Activated CD4-positive, alpha-beta T cell treated with anti-CD3 and anti-CD28 coated beads, Interleukin-2, amount 50 U/mL, for 48 hours (primary cell): Measurements from ENCODE around the gene PHETA1.

Experiments used
- DNase-seq, 2 experiments: peaks; one replicate each; pipeline ENCODE4 v3.0.0-alpha.2; 2020

Gene PHETA1

GRCh38 chr12:111368291-111368787, 556 bp downstream of the PHETA1 start:
- DNase-seq: no peak

- DNase-seq: no peak
Observed at GRCh38 chr12:111367661-111368221, 1.2 kb downstream of the PHETA1 start.

- no peak for DNase-seq
Observed at GRCh38 chr12:111366583-111366982, 2.3 kb downstream of the PHETA1 start.

GRCh38 chr12:111366075-111366474, 2.8 kb downstream of the PHETA1 start:
- no peak for DNase-seq

GRCh38 chr12:111363578-111363977, 5.3 kb downstream of the PHETA1 start:
- DNase-seq: no peak

- DNase-seq: no peak
Observed at GRCh38 chr12:111362687-111363475, 6.0 kb downstream of the PHETA1 start.

GRCh38 chr12:111361717-111362576, 6.9 kb downstream of the PHETA1 start:
- DNase-seq: no peak

- no peak for DNase-seq
Observed at GRCh38 chr12:111361073-111361716, 7.7 kb downstream of the PHETA1 start.

GRCh38 chr12:111360325-111360930, 8.5 kb downstream of the PHETA1 start:
- DNase-seq: no peak

GRCh38 chr12:111359914-111360276, 9.0 kb downstream of the PHETA1 start:
- DNase-seq: no peak

GRCh38 chr12:111359231-111359913, 9.5 kb downstream of the PHETA1 start:
- DNase-seq: peak; percentile 57 to 66

- no peak for DNase-seq
Observed at GRCh38 chr12:111355201-111355925, 13.5 kb downstream of the PHETA1 start.

GRCh38 chr12:111354511-111354910, 14.4 kb downstream of the PHETA1 start:
- no peak for DNase-seq

GRCh38 chr12:111353603-111354295, 15.1 kb downstream of the PHETA1 start:
- no peak for DNase-seq

- no peak for DNase-seq
Observed at GRCh38 chr12:111353026-111353425, 15.9 kb downstream of the PHETA1 start.

GRCh38 chr12:111352296-111352993, 16.4 kb downstream of the PHETA1 start:
- no peak for DNase-seq

- no peak for DNase-seq
Observed at GRCh38 chr12:111351026-111351425, 17.9 kb downstream of the PHETA1 start.

GRCh38 chr12:111349748-111350520, 19.0 kb downstream of the PHETA1 start:
- DNase-seq: no peak

- no peak for DNase-seq
Observed at GRCh38 chr12:111349101-111349747, 19.7 kb downstream of the PHETA1 start.
